Lower leg skin (tissue), 3 donors: Measurements from ENCODE around the gene PHACTR2.

Experiments
- POLR2A ChIP-seq, 2 donors: fragments of 450-650 bp; IDR thresholded peaks; one replicate each; pipeline ENCODE4 v1.6.1; 2016 to 2017; ENCODE audit warnings: antibody characterized with exemption in 2 of 2, mild to moderate bottlenecking in 1 of 2, moderate library complexity in 1 of 2
- TF ChIP-seq, protein P1 (sequence below), 3 donors: fragments of 450-650 bp; IDR thresholded peaks; one replicate each; pipeline ENCODE4 v1.5.1; 2016; ENCODE audit warnings: antibody characterized with exemption in 3 of 3, mild to moderate bottlenecking in 3 of 3, moderate library complexity in 2 of 3

DNA sequence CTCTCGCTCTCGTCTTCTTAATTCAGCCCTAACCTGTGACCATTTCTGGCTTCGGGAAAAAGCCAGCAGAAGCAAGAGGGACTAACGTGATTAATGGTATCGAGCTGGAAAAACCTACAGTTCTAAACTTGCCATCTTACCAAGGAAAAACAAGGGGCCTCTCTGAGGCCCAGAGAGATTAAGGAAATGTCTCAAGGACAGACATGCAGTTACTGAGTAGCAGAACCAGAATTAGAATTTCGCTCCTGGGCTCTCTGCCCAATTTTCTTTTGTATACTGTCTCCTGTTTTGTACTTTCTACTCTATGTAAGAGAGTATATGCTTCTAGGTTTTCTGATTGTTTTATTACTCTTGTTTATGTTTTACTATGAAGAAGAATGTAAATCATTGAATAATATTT is 97.6 kb downstream of the PHACTR2 start:
- TF ChIP-seq, protein P1, sequence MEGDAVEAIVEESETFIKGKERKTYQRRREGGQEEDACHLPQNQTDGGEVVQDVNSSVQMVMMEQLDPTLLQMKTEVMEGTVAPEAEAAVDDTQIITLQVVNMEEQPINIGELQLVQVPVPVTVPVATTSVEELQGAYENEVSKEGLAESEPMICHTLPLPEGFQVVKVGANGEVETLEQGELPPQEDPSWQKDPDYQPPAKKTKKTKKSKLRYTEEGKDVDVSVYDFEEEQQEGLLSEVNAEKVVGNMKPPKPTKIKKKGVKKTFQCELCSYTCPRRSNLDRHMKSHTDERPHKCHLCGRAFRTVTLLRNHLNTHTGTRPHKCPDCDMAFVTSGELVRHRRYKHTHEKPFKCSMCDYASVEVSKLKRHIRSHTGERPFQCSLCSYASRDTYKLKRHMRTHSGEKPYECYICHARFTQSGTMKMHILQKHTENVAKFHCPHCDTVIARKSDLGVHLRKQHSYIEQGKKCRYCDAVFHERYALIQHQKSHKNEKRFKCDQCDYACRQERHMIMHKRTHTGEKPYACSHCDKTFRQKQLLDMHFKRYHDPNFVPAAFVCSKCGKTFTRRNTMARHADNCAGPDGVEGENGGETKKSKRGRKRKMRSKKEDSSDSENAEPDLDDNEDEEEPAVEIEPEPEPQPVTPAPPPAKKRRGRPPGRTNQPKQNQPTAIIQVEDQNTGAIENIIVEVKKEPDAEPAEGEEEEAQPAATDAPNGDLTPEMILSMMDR (IDR thresholded peaks at IDR 0.05) = no peak
- no peak for TF ChIP-seq POLR2A (IDR thresholded peaks at IDR 0.05)
